H1 (cell line): Measurements from ENCODE around the gene CDPF1.

ENCODE experiments used
- BACH1 ChIP-seq: IDR thresholded peaks from 2 replicates; pipeline ENCODE4 v1.6.1; 2012; ENCODE audit warnings: low read length, improper control_type of control experiment
- CEBPB ChIP-seq: IDR thresholded peaks from 2 replicates; pipeline ENCODE4 v1.6.1; 2012; ENCODE audit warnings: low read depth, low read length
- CHD2 ChIP-seq: IDR thresholded peaks from 2 replicates; pipeline ENCODE4 v1.6.1; 2012; ENCODE audit warnings: low read length, improper control_type of control experiment
- CTCF ChIP-seq, 3 experiments: IDR thresholded peaks; 1 replicate in 2 of 3; 2 replicates in 1 of 3; pipeline versions ENCODE4 v1.5.1 to v1.6.1; 2011; ENCODE audit warnings: low read length in 3 of 3, mild to moderate bottlenecking in 3 of 3, inconsistent platforms in 2 of 3, low read depth in 1 of 3, moderate library complexity in 1 of 3; ENCODE audit not compliant: insufficient read depth in 1 of 3; ENCODE audit errors: control extremely low read depth in 1 of 3
- JUND ChIP-seq: IDR thresholded peaks from 2 replicates; pipeline ENCODE4 v1.6.1; 2011; ENCODE audit warnings: mild to moderate bottlenecking, improper control_type of control experiment, low read length
- NANOG ChIP-seq: IDR thresholded peaks from 2 replicates; pipeline ENCODE4 v1.6.1; 2011; ENCODE audit warnings: low read length, low read depth, mild to moderate bottlenecking, inconsistent platforms; ENCODE audit not compliant: insufficient read depth, poor library complexity, severe bottlenecking
- POLR2A ChIP-seq, 2 experiments: IDR thresholded peaks; 1 replicate in 1 of 2; 2 replicates in 1 of 2; pipeline ENCODE4 v1.6.1; 2011; ENCODE audit warnings: low read depth in 2 of 2, low read length in 2 of 2, mild to moderate bottlenecking in 2 of 2; ENCODE audit errors: control extremely low read depth in 1 of 2
- POLR2AphosphoS5 ChIP-seq: IDR thresholded peaks from 2 replicates; pipeline ENCODE4 v1.6.1; 2011; ENCODE audit warnings: low read depth, low read length
- POU5F1 ChIP-seq: IDR thresholded peaks from 2 replicates; pipeline ENCODE4 v1.6.1; 2011; ENCODE audit warnings: low read depth, mild to moderate bottlenecking, low read length, moderate library complexity
- RAD21 ChIP-seq, 2 experiments: IDR thresholded peaks in 1 of 2; conservative IDR thresholded peaks in 1 of 2; 2 replicates each; pipeline ENCODE4 v1.6.1; 2011; ENCODE audit warnings: low read depth in 2 of 2, low read length in 2 of 2, improper control_type of control experiment in 1 of 2, inconsistent platforms in 1 of 2, mild to moderate bottlenecking in 1 of 2, moderate library complexity in 1 of 2
- RFX5 ChIP-seq: IDR thresholded peaks from 2 replicates; pipeline ENCODE4 v1.6.1; 2011; ENCODE audit warnings: low read depth, low read length, improper control_type of control experiment, borderline replicate concordance
- RNF2 ChIP-seq: fragments of 200-900, 300-1000 bp; sonication (generic); IDR thresholded peaks from 2 replicates; pipeline ENCODE4 v1.7.1; 2016; ENCODE audit warnings: borderline replicate concordance, low read depth, mild to moderate bottlenecking, antibody characterized with exemption, low read length; ENCODE audit not compliant: poor library complexity, severe bottlenecking; ENCODE audit errors: missing control alignments
- SUZ12 ChIP-seq: fragments of 200-600 bp; sonication (generic); IDR thresholded peaks from 2 replicates; pipeline ENCODE4 v1.6.1; 2012; ENCODE audit warnings: mild to moderate bottlenecking, inconsistent platforms, low read length, moderate library complexity, mixed read lengths
- YY1 ChIP-seq: IDR thresholded peaks from 2 replicates; pipeline ENCODE4 v1.6.1; 2011; ENCODE audit warnings: low read depth, mild to moderate bottlenecking, low read length

- no peak for TF ChIP-seq POU5F1
- no peak for TF ChIP-seq CTCF (IDR thresholded peaks at IDR 0.05; ENCODE audit: control extremely low read depth in 1 of 3, insufficient read depth in 1 of 3, low read depth in 1 of 3, low read length in 3 of 3)
- no peak for TF ChIP-seq RAD21 (IDR thresholded peaks at IDR 0.05 in 1 of 2, conservative IDR thresholded peaks at IDR 0.05 in 1 of 2; ENCODE audit: low read depth in 2 of 2, low read length in 2 of 2)
- no peak for TF ChIP-seq SUZ12
- no peak for TF ChIP-seq CHD2
- TF ChIP-seq BACH1, result no peak
- TF ChIP-seq RNF2, result no peak
- no peak for TF ChIP-seq CEBPB
- TF ChIP-seq YY1, result no peak
- TF ChIP-seq POLR2A (IDR thresholded peaks at IDR 0.05; ENCODE audit: control extremely low read depth in 1 of 2, low read depth in 2 of 2, low read length in 2 of 2), result no peak
- TF ChIP-seq RFX5, result no peak
- TF ChIP-seq JUND, result no peak
- no peak for TF ChIP-seq NANOG
- no peak for TF ChIP-seq POLR2AphosphoS5
These were observed 22.1 kb upstream of the CDPF1 start for GRCh38 chr22:46272196-46272595.
